DMS53 treated with DMSO at 0.1 percent for 48 hours (cell line): ENCODE measurements around the gene ITGAV.

Experiments used
- DNase-seq: peaks from one replicate; lab custom pipeline; 2025; ENCODE audit not compliant: unreplicated experiment; lab: John Stamatoyannopoulos, UW

Gene ITGAV

GRCh38 chr2:186664385-186665043 lies 74.7 kb downstream of the ITGAV start:
- no peak for DNase-seq

GRCh38 chr2:186669146-186669545 lies 79.3 kb downstream of the ITGAV start:
- DNase-seq = no peak

- no peak for DNase-seq
Measured at GRCh38 chr2:186670831-186671230, 81.0 kb downstream of the ITGAV start.

DNA sequence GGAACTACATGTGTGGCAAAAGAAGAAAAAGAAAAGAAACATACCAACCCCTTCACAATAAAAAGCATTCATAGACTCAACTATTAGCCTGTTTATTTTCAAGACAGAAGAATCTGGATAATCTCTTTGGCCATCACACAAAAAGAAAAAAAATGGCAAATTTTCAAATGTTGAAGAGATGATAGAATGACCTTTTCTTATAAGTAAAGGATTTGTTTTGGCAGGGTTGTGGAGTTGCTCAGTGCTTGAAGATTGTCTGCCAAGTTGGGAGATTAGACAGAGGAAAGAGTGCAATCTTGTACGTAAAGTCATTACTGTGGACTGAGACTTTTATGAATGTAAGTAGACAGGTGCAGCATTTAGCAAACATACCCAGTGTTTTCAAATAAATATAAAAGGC lies 85.5 kb downstream of the ITGAV start:
- DNase-seq = no peak

- DNase-seq = no peak
Measured at GRCh38 chr2:186683341-186683740, 93.5 kb downstream of the ITGAV start.

DNA sequence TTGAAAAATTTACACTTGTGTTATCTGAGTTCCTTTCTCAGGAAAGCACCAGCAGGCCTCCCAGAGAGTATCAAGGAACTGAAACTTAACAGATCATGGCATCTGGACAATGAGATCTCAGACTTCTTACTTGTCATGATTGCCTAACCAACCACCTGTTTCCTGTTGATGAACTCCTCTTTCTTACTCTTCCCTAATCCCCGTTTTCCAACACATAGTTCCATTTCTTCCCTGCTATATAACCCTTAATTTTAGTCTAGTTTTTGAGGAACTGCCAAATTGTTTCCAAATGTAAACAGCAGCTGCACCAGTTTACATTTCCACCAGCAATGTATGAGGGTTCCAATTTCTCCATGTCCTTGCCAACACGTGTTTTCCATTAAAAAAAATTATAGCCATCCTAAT lies 98.0 kb downstream of the ITGAV start:
- no peak for DNase-seq

GRCh38 chr2:186688813-186689212 lies 99.0 kb downstream of the ITGAV start:
- DNase-seq = no peak

DNA sequence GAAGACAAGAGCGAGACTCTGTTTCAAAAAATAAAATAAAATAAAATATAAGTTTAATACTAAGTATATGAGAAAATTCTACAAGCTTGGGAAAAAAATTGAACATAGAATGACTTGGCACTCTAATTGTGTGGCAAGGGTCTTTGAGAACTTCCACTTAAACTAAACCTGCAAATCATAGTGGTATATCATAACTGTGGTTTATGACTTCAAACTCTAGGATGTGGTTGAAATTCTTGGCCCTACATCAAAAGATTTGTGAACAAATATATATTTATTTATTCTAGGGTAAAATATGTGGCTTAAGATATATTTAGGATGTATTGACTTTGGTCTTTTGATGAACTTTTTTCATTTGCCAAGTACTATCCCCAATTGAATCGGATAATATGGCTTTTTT lies 100.9 kb downstream of the ITGAV start:
- DNase-seq = no peak

DNA sequence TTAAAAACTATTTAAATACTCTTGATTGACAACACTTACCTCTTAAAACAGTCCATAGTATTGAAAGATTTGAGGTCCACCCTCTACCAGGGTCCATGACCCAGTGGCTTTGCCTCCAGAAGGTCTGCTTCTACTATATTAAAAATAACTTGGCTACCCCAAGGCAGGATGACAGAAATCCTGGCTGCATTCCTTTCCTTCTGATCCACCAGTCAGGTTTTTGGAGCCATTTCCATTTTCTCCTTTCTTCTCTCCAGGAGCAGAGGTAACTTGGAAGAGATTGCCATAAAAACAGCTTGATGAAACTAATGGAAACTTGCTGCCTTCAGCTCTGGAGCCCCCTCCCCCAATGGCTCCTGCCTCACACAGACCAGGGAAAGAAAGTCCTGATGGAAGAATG lies 101.4 kb downstream of the ITGAV start:
- DNase-seq = no peak

DNA sequence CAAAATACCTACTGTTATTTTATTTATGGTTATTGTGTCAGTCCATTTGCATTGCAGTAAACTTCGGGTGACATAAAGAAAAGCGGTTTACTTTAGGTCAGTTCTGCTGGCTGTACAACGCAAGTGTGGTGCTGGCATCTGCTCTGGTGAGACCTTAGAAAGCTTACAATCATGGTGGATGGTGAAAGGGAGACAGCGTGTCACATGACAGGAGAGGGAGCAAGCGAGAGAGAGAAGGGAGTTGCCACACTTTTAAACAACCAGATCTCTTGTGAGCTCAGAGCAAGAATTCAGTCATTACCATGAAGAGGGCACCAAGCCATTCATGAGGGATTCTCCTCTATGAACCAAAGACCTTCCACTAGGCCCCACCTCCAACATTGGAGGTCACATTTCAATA lies 102.0 kb downstream of the ITGAV start:
- DNase-seq = no peak

GRCh38 chr2:186693446-186693832 lies 103.6 kb downstream of the ITGAV start:
- DNase-seq = peak; percentile 65

DNA sequence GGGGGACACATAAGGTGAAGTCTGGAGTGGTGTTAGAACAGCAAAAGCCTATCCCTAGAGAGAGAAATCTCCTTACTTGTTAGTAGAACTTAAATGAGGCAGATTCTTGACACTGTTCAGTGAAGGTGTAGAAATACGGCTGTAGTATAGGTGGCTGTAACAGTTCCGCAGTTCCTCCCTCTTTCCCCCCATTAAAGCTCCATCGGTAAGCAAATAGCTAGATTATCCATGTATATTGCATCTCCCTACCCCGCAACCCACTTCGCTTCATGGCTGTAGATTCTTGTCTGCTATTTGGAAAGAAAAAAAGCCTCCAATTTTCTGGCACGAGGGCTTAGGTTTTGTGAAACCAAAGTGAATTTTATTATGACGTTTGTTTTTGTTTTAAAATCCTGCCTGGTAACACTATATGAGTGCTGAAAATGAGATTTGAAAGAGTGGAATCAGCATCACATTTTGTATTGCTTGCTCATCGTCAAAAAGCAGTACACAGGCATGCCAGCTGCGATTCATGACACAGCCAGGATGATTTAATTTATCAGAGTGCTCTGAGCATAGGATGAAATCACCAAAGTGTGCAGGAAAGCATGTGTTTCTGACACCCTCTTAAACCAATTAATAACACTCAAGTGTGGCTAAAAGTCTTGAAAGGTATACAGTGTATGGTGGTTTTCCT lies 105.4 kb downstream of the ITGAV start:
- DNase-seq = no peak

DNA sequence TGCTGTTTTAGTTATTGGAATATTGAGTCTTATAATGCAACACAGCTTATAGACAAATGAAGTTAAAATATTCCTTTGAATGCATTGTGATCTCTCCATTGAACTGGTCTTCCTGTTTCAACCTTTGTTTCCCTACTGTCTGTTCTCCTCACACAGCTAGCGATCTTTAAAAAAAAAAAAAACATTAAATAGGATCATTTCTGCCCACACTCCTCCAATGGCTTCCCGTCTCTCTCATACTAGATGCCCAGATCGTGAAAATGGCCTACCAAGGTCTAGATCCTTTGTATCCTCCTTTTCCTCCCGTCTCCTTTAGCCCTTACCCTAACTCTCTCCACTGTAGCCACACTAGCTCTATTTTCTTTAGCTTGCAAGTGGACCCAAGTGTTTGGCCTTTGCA lies 106.4 kb downstream of the ITGAV start:
- no peak for DNase-seq

DNA sequence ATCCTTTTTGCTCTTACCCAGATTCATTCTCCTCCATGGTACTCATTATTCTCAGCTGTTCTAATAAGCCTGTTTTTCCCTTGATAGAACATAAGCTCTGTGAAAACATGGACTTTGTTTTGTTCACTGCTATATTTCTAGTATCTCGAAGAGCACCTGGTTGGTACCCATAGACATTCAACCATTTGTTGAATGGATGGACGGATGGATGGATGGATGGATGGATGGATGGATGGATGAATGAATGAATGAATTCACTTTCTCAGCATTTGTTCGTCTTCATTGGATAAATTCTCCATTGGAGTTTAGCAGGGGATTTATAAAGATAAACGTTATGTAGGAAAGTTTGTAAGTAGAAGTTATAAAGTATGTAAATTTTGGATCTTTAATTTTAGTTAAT lies 106.9 kb downstream of the ITGAV start:
- no peak for DNase-seq

- no peak for DNase-seq
Measured at GRCh38 chr2:186697536-186697935, 107.7 kb downstream of the ITGAV start.

DNA sequence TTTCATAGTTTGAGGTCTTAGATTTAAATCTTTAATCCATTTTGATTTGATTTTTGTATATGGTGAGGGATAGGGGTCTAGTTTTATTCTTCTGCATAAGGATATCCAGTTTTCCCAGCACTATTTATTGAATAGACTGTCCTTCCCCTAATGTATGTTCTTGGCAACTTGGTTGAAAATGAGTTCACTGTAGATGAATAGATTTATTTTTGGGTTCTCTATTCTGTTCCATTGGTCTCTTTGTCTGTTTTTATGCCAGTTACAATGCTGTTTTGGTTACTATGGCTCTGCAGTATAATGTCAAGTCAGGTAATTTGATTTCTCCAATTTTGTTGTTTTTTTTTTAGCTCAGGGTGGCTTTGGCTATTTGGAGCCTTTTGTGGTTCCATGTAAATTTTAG lies 109.9 kb downstream of the ITGAV start:
- no peak for DNase-seq

DNA sequence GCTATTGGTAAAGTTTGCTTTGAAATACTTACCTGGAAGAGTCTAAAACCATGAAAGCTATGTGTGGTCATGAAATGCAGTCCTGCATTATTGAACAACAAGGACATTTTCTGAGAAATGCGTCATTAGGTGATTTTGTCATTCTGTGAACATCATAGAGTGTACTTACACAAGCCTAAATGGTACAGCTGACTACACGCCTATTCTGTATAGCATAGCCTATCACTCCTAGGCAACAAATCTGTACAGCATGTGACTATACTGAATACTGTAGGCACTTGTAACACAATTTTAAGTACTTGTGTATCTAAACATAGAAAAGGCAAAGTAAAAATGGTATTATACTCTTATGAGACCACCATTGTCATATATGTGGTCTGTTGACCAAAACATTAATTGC lies 112.2 kb downstream of the ITGAV start:
- DNase-seq = no peak

GRCh38 chr2:186702501-186702900 lies 112.6 kb downstream of the ITGAV start:
- no peak for DNase-seq

DNA sequence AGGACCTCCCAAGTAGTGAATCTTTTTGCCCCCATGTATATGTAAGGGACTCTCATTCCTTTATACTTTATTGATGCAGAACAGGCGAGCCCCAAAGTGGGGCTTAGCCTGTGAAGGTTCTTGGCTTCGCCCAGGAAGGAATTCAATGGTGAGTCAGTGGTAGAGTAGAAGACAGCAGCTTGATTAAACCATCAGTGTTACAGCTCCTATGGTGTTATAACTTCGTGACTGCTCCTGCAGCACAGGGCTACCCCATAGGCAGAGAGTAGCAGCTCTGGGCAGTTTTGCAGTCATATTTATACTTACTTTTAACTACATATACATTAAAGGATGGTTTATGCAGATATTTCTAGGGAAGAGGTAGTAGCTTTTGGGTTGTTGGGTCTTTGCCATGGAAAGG lies 115.0 kb downstream of the ITGAV start:
- DNase-seq = no peak

DNA sequence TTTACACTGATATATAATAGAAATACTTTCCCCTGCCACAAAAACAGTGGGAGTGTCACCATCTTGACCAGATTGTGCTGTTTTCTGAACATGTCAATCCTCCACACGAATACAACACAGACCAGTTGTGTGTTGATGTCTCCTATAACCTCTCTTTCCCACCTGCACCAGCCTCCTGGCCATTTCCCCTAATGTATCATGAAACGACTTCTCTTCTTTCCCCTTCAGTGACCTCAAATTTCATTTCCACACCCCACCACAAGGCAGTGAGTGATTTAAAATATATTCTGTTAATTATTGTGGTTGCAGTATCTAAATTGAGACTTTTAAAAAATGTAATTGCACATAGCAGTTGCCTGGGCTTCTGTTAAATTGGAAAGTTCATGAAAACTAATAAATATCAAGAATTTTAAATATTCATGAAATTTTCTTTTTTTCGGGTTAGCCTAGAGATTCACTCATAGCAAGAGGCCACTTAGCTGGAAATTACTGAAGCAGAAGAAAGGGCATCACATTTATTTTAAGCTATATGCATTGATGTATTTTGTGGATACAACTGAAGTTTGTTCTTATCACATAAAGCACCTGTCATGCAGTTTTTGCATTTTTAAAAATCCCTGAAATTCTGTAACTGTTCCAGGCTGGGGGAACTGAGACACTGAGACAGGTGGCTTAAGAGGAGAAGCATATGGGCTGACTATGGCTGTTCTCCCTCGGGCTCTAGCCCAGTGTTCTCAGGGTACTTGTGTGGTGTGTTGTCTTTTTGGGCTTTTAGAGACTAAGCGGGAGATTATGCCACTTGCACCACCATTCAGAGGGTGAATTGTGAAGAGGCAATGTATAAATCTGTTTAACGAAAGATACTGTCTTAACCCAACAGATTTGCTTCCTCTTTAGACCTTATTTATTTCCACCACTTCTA lies 119.9 kb downstream of the ITGAV start:
- DNase-seq = no peak

- DNase-seq = no peak
Measured at GRCh38 chr2:186713691-186714090, 123.8 kb downstream of the ITGAV start.

GRCh38 chr2:186714611-186715010 lies 124.8 kb downstream of the ITGAV start:
- DNase-seq = no peak
